ENCODE data around the gene ATF2.

The ATF2 gene, protein sequence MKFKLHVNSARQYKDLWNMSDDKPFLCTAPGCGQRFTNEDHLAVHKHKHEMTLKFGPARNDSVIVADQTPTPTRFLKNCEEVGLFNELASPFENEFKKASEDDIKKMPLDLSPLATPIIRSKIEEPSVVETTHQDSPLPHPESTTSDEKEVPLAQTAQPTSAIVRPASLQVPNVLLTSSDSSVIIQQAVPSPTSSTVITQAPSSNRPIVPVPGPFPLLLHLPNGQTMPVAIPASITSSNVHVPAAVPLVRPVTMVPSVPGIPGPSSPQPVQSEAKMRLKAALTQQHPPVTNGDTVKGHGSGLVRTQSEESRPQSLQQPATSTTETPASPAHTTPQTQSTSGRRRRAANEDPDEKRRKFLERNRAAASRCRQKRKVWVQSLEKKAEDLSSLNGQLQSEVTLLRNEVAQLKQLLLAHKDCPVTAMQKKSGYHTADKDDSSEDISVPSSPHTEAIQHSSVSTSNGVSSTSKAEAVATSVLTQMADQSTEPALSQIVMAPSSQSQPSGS

DNA sequence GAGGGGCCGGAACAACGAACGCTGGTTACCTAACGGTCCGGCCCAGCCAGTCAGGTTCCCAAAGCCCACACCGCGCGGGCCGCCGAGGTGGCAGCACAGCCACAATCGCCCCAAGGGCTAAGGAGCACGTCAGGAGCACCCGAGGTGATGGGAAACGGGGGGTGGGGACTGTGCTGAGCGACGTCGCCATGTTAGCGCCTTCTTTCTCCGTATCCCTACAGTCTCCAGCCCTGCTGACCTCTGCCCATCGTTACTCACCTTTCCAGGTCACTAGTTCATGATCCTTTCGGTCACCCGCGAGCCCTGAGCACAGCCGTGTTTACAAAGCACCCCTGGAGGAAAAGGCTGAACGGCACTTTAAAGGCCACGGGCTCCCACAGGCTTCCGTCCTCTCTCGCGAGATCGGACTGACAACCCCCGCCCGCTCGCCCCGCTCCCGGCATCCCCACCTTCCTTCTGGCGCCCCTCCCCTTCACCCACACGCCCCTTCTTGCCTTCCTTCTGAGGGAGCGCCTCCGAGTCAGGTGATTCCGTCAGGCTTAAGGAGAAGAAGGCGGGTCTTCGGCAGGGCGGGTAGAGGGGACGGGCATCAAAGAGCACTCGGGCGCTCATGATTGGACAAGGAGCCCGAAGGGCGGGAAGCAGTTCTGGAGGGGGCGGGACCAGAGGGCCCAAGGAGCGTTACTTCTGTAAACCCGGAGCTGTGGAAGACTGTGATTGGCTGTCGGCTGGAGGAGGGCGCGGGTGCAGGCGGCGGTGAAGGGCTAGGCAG is at the start of gene ATF2:
TSS of gene ATF2 (minus strand) at position 412 of the 772 bp plus-strand sequence. CDS start 31,760 bp downstream, outside the sequence.
- peak; percentile 94 for DNase-seq

GRCh38 chr2:175207741-175208438 is 39.9 kb upstream of the ATF2 start:
- no peak for DNase-seq

DNA sequence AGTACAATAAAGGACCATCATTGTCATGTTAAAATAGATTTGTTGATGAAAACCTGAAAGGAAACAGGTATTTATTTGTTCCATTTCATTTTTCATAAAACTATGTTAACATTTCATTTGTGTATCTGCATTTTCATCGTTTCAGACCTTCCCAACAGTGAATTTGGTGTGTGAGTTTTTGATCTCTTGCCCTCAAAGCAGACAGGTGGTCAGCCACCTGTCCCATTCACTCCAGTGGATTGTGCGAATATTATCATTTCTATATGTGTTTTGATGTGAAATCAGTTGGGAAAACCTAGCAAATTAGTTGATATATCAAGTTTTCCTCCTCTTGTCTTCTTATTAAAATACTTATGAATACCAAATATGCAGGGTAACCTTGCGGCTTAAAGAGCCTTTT is 38.9 kb upstream of the ATF2 start:
- no peak for DNase-seq

DNA sequence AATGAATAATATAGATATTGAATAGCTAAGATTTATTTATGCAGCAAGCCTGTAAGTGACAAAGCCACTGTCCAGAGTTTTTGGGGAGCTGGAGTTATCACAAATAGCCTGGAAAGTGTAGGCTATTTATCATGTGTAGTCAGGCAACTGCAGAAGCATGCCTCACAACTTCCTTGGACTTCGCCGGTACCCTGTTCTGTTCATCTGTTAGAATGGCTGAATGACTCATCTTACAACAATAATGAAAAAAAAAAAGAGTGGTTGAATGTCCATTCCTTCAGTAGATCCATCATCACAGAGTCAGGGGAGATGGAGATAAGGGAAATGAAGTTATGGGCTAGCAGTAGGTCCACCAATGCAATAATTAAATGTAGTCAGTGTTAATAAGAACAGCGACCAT is 37.5 kb upstream of the ATF2 start:
- DNase-seq = no peak

DNA sequence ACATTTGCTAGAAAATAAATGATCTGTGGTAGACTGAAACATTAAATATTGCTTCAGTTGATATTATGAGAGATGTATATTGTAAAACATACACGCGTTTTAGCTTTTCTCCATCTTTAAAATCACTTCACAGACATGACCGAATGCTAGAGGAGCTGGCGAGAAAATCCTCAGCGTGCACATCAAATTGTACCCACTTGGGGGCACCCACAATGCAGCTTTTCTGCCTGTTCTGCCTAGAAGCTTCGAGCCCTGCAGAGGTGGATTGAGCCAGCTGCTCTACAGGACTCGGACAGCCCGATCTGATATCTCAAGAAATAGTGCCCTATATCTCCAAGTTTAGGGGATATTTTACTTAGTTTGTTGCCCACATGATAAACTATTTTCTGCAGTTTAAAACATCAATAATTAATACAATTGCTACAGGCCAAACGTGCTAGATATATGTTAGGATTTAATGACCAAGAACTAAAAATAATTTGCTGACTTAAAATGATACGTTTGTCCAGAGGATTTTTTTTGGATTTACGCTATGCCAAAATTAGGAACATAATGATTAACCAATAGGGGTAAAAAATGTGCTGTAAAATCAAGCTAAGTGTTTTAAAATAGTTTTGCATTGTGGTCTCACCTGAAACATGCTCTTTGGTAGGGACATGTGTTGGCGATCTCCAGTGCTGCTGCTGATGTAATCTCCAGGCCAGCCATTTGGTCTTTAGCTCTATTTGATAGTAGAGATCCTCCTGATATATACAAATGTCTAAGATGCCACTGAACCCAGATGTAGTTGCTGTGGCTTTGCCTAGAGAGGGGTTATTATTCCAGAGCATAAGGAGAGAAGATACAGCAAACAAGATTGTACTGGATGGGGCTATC is 35.9 kb upstream of the ATF2 start:
- peak; percentile 68 for DNase-seq

- no peak for DNase-seq
Observed at GRCh38 chr2:175195012-175195411, 27.0 kb upstream of the ATF2 start.

DNA sequence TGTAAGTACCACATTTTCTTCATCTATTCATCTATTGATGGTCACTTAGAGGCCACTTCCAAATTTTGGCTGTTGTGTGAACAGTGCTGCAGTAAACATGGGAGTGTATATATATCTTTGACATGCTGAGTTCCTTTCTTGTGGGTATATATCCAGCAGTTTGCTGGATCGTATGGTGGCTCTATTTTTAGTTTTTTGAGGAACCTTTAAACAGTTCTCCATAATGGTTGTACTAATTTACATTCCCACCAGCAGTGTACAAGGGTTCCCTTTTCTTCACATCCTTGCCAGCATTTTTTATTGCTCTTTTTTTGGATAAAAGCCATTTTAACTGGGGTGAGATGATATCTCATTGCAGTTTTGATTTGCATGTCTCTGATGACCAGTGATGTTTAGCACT is 20.8 kb upstream of the ATF2 start:
- no peak for DNase-seq

GRCh38 chr2:175187378-175187777 is 19.4 kb upstream of the ATF2 start:
- DNase-seq = no peak

- DNase-seq = no peak
Observed at GRCh38 chr2:175183674-175184073, 15.7 kb upstream of the ATF2 start.

DNA sequence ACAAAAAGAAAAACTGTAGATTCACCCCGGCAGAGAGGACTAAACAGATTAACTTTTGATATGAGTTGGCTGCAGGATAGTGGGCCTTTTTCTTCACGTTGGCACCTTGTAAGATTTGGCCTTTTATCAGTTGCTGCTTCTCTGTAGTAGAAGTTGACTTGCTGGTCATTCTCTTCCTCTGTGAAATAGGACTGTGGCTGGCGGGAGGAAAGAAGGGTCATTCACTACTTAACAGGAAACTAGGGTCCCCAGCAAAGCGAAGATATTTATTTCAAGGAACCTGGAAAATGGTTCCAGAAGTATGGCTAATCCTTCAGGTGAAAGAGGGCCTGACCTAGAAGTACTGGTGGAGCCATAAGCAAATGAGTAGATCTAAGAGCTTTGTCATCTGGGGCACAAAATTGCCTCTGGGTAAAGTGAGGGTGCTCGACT is 13.9 kb upstream of the ATF2 start:
- DNase-seq = no peak

- DNase-seq = peak; percentile 96
Observed at GRCh38 chr2:175181104-175181876, 13.3 kb upstream of the ATF2 start, which contains the start of gene ATP5MC3. TSS of gene ATP5MC3 (minus strand) at chr2:175181710. CDS start at chr2:175181393, 317 bp downstream.

- peak; percentile 75 for DNase-seq
Observed at GRCh38 chr2:175180701-175181103, 12.7 kb upstream of the ATF2 start.

DNA sequence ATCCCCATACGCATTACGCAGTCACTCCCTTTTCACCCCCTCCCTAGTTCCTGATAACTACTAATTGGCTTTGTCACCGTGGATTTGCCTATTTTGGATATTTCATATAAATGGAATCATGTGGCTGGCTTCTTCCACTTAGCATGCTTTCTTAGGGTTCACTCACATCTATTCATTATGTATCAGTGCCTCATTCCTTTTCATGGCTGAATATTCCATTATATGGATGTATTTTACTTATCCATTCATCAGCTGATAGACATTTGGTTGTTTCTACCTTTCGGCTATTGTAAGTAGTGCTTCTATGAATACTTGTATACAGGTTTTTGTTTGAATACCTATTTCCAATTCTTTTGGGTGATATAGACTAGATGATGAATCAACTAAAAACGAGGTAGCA is 8.6 kb upstream of the ATF2 start:
- DNase-seq = no peak

DNA sequence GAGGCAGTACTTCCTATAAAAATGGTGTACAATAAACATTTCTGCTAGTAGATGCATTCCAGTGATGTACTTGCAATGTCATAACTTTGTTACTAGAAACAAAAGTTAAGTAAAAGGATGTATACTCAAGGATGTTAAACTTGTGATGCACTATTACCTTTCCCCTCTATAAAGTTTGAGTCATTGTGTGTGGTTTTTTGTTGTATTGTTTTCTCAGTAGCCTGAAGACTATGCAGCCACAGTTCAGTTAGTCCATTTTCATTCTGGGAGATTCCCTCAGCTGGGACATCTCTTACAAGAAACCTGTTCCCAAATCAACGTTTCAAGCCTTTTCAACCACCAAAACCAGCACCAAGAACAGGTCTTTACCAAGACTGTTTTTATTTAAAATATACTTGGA is 7.9 kb upstream of the ATF2 start:
- DNase-seq = no peak

- DNase-seq = no peak
Observed at GRCh38 chr2:175175320-175175719, 7.3 kb upstream of the ATF2 start.

DNA sequence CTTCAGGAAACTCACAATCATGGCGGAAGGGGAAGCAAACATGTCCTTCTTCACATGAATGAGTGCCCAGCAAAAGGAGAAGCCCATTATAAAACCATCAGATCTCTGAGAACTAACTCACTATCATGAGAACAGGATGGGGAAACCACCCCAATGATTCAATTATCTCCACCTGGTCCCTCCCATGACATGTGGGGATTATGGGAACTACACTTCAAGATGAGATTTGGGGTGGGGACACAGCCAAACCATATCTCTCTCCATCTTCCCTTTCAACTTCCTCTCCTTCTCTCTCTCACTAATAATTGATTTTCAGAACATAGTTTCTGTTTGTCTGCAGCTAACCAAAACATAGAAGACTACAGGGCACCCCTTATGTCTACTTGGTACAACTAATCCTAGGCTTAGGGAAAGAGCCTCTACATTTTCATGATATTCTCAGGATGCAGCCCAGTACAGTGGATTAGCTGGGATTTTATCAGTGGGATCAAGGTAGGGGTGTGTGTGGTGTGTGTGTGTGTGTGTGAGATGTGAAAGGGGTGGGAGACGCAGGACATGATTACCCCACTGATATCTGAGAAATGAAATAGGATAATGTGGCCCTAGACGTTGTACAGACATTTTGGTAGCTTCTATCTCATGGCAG is 2.8 kb upstream of the ATF2 start:
- DNase-seq = no peak

DNA sequence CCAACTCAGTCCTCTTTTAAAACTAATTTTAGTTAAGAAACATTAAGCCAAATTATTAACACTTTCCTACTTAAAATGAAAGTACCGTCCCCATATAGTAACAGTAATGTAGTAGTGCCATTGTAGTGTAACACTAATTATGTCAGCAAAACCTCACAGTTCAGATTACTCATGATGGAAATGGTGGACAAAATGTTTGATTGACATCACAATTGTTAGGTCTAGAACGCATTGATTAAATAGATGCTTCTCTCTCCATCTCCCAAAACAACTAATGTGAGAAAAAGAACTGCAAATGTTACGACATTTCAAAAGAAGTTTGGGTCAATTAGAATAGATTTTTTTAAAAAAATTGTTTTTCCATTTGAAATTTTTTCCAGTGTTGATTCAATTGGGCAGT is 1.2 kb upstream of the ATF2 start:
- no peak for DNase-seq

GRCh38 chr2:175168564-175168945 is 552 bp upstream of the ATF2 start:
- no peak for DNase-seq

- no peak for DNase-seq
Observed at GRCh38 chr2:175167076-175167791, 769 bp downstream of the ATF2 start.

DNA sequence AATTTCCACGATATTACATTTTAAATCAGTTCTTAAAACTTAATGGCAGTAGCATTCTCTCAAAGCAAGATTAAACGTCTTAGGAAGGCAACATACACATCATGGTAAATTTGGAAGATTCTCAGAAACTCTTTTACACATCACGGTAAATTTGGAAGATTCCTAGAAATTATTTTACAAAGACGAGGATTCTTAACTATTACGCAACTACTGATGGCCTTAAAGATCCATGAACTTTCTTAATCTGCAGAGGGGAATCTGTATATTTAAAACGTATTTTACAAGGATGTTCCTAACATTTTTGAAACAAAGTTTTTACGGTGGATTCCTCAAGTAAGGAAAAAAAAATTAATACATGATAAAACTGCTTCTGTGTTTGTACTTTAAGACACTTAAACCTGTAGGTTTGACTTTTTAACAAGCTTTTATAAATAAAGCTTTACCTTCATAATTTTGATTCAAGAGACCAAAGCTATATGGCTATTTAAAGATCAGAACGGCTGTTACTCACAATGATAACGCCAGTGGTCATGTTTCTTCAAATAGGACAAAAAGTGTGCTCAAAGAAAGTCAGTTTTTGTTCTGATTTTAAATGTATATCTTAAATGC is 1.7 kb downstream of the ATF2 start:
- no peak for DNase-seq

Measured in activated CD8-positive, alpha-beta memory T cell treated with anti-CD3 and anti-CD28 coated beads, Interleukin-2, amount 50 U/mL, for 48 hours (primary cell).